HG03064 (cell line): ENCODE measurements around the gene FAM81B.

ENCODE experiments used
- ATAC-seq: cut with Tn5 transposase; IDR thresholded peaks from one replicate; pipeline ENCODE4 v1.9.1; 2021; ENCODE audit warnings: low read depth; ENCODE audit not compliant: unreplicated experiment

FAM81B gene

GRCh38 chr5:95398989-95399388, 7.8 kb downstream of the FAM81B start:
- no peak for ATAC-seq

GRCh38 chr5:95401626-95402025, 10.5 kb downstream of the FAM81B start:
- no peak for ATAC-seq

GRCh38 chr5:95403996-95404395, 12.8 kb downstream of the FAM81B start:
- no peak for ATAC-seq

GRCh38 chr5:95406426-95407090, 15.4 kb downstream of the FAM81B start:
- no peak for ATAC-seq

- ATAC-seq = no peak
Observed at GRCh38 chr5:95410279-95410678, 19.1 kb downstream of the FAM81B start.

- no peak for ATAC-seq
Observed at GRCh38 chr5:95411474-95411873, 20.3 kb downstream of the FAM81B start.

- no peak for ATAC-seq
Observed at GRCh38 chr5:95414451-95414850, 23.3 kb downstream of the FAM81B start.

GRCh38 chr5:95417971-95418370, 26.8 kb downstream of the FAM81B start:
- ATAC-seq = no peak

- ATAC-seq = no peak
Observed at GRCh38 chr5:95422838-95423237, 31.7 kb downstream of the FAM81B start.

- no peak for ATAC-seq
Observed at GRCh38 chr5:95424016-95424415, 32.9 kb downstream of the FAM81B start.

GRCh38 chr5:95424526-95424925, 33.4 kb downstream of the FAM81B start:
- no peak for ATAC-seq

GRCh38 chr5:95426227-95426626, 35.1 kb downstream of the FAM81B start:
- ATAC-seq = no peak

- no peak for ATAC-seq
Observed at GRCh38 chr5:95432779-95433178, 41.6 kb downstream of the FAM81B start.

- ATAC-seq = no peak
Observed at GRCh38 chr5:95439801-95440493, 48.8 kb downstream of the FAM81B start.

- ATAC-seq = no peak
Observed at GRCh38 chr5:95440825-95441224, 49.7 kb downstream of the FAM81B start.

- no peak for ATAC-seq
Observed at GRCh38 chr5:95441636-95442035, 50.5 kb downstream of the FAM81B start.

GRCh38 chr5:95445442-95445841, 54.3 kb downstream of the FAM81B start:
- ATAC-seq = no peak

- ATAC-seq = no peak
Observed at GRCh38 chr5:95445995-95446394, 54.8 kb downstream of the FAM81B start.

GRCh38 chr5:95446560-95447221, 55.5 kb downstream of the FAM81B start:
- no peak for ATAC-seq

- ATAC-seq = no peak
Observed at GRCh38 chr5:95447961-95448360, 56.8 kb downstream of the FAM81B start.

- ATAC-seq = no peak
Observed at GRCh38 chr5:95448789-95449188, 57.6 kb downstream of the FAM81B start.

- no peak for ATAC-seq
Observed at GRCh38 chr5:95449460-95449859, 58.3 kb downstream of the FAM81B start.
